ENCODE measurements around the gene RPS3. TPM values are rescaled to one million over a fixed set of nuclear protein-coding genes. Genes with fewer than 3 reads are reported as not detected.

Gene RPS3
- total and polyA plus RNA-seq, 9 of the 15 experiments (the other 6 are each of a cell fraction or from before 2014, with no cell fraction given): 2,700 to 5,771 (median 3,679) TPM

GRCh38 chr11:75422248-75423231 lies 23.2 kb downstream of the RPS3 start (continued):
- 0 out of 2 replicates have a peak, but pooled peaks have one; percentile 7 for TF ChIP-seq ATF3 (IDR thresholded peaks at IDR 0.05)
- TF ChIP-seq ATF3 (CRISPR knock-in tag; conservative IDR thresholded peaks at IDR 0.05): no peak
- no peak for TF ChIP-seq RFX7 (CRISPR knock-in tag; IDR thresholded peaks at IDR 0.05)
- TF ChIP-seq ZNF3 (CRISPR knock-in tag; IDR thresholded peaks at IDR 0.05): no peak
- TF ChIP-seq ZNF77 (CRISPR knock-in tag; IDR thresholded peaks at IDR 0.05): no peak
- TF ChIP-seq PATZ1 (CRISPR knock-in tag; IDR thresholded peaks at IDR 0.05; ENCODE audit: borderline replicate concordance): no peak
- TF ChIP-seq STAT5A (IDR thresholded peaks at IDR 0.05; ENCODE audit: borderline replicate concordance, low read length): peak; percentile 12; the same call in 1 of the 2 replicates
- no peak for TF ChIP-seq ETS2 (tag; IDR thresholded peaks at IDR 0.05; ENCODE audit: borderline replicate concordance, poor library complexity, severe bottlenecking)
- TF ChIP-seq HNRNPUL1 (IDR thresholded peaks at IDR 0.05; ENCODE audit: low read length): no peak
- no peak for TF ChIP-seq BCLAF1 (IDR thresholded peaks at IDR 0.05; ENCODE audit: borderline replicate concordance in 1 of 2, control insufficient read depth in 1 of 2, low read depth in 2 of 2, low read length in 1 of 2)
- peak; percentile 51; the same call in 1 of the 2 replicates for TF ChIP-seq SMARCA4 (IDR thresholded peaks at IDR 0.05)
- TF ChIP-seq NONO (IDR thresholded peaks at IDR 0.05; ENCODE audit: low read depth in 2 of 2, low read length in 1 of 2): peak in 1 of 2 experiments; percentile 57; a peak in 1 of 4 replicates
- no peak for TF ChIP-seq FOSL1 (tag; conservative IDR thresholded peaks at IDR 0.05)
- peak; percentile 63; the same call in 1 of the 2 replicates for TF ChIP-seq TFAP4 (CRISPR knock-in tag; IDR thresholded peaks at IDR 0.05; ENCODE audit: borderline replicate concordance)
- TF ChIP-seq ZNF449 (CRISPR knock-in tag; IDR thresholded peaks at IDR 0.05): no peak
- no peak for TF ChIP-seq NR2F6 (CRISPR knock-in tag; IDR thresholded peaks at IDR 0.05)
- TF ChIP-seq KLF6 (CRISPR knock-in tag; IDR thresholded peaks at IDR 0.05; ENCODE audit: borderline replicate concordance): no peak
- TF ChIP-seq MCM5 (IDR thresholded peaks at IDR 0.05; ENCODE audit: low read depth): no peak

Data from K562 (cell line).